Vagina (tissue), 2 donors: ENCODE measurements around the gene AQP12A.

Experiments
- POLR2A ChIP-seq, 2 donors: fragments of 450-650 bp; IDR thresholded peaks; one replicate each; pipeline ENCODE4 v1.6.1; 2017; ENCODE audit warnings: antibody characterized with exemption in 2 of 2, mild to moderate bottlenecking in 2 of 2, moderate library complexity in 2 of 2
- TF ChIP-seq, protein P1 (sequence below), 3 experiments: fragments of 450-650 bp in 2 of 3; fragments of 200-600 bp in 1 of 3; sonication (generic) in 1 of 3; IDR thresholded peaks; one replicate each; pipeline ENCODE4 v1.5.1; 2017 to 2019; ENCODE audit warnings: antibody characterized with exemption in 3 of 3, mild to moderate bottlenecking in 2 of 3, moderate library complexity in 2 of 3

DNA sequence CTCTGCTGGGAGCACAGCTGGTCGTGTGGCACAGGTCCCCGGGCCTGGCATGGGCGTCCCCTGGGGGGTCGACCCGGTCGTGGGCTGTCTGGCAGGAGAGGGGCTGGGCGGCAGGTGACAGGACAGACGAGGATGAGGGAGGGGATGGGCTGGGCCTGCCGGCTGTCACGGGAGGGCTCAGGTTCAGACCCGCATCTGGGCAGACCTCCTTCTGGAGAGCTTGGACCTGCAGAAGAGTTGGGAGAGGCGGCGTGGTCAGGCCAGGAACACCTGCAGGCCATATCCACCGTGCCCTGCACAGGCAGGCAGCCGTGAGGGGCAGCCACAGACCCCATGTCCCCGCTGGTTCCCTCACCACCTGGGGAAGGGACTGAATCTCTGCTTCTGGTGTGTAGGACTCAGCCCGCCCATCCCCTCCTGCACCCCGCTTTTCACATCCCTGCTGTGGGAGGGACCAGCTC is 25.5 kb downstream of the AQP12A start:
- TF ChIP-seq, protein P1, sequence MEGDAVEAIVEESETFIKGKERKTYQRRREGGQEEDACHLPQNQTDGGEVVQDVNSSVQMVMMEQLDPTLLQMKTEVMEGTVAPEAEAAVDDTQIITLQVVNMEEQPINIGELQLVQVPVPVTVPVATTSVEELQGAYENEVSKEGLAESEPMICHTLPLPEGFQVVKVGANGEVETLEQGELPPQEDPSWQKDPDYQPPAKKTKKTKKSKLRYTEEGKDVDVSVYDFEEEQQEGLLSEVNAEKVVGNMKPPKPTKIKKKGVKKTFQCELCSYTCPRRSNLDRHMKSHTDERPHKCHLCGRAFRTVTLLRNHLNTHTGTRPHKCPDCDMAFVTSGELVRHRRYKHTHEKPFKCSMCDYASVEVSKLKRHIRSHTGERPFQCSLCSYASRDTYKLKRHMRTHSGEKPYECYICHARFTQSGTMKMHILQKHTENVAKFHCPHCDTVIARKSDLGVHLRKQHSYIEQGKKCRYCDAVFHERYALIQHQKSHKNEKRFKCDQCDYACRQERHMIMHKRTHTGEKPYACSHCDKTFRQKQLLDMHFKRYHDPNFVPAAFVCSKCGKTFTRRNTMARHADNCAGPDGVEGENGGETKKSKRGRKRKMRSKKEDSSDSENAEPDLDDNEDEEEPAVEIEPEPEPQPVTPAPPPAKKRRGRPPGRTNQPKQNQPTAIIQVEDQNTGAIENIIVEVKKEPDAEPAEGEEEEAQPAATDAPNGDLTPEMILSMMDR (IDR thresholded peaks at IDR 0.05): no peak
- TF ChIP-seq POLR2A (IDR thresholded peaks at IDR 0.05): no peak
